Measurements from ENCODE around the gene CCS.

- TF ChIP-seq CTCF (IDR thresholded peaks at IDR 0.05) (peak; percentile 67), EZH2 (IDR thresholded peaks at IDR 0.05; ENCODE audit: borderline replicate concordance, insufficient read depth, low read depth, low read length, poor library complexity, severe bottlenecking) (no peak)
Observed at GRCh38 chr11:66543263-66544107, 49.5 kb upstream of the CCS start.

Data from B cell (primary cell).